Activated T-cell treated with anti-CD3 and anti-CD28 coated beads, Interleukin-2, amount 50 U/mL, for 48 hours (primary cell): ENCODE measurements around the gene ULK2.
"Not testable (repeated sequence)": the region's sequence is repeated elsewhere in the genome, so short reads cannot be mapped to it uniquely, and the experiment has no call there.

Experiments used
- DNase-seq, 2 experiments: peaks; one replicate each; pipeline ENCODE4 v3.0.0-alpha.2; 2020

The ULK2 gene

DNA sequence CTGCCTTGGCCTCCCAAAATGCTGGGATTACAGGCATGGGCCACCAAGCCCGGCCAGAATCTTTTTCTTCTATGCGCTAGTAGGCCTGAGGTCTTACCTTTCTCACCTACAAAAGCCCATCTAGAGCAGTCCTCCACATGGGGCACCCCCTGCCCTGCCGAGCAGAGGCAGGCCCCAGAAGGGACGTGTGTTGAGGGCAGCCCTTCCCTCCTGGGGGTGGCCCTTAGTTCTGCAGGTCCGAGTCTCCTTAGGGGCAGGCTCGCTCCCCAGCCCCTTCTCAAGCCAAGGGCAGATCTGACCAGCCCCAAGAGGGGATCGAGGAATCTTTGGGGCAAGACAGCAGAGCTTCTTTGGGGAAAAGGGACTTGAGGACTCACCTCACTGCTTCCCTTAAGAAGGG lies 101.7 kb downstream of the ULK2 start:
- no peak for DNase-seq

- not testable (repeated sequence) for DNase-seq
Observed at GRCh38 chr17:19763991-19764390, 103.7 kb downstream of the ULK2 start.

GRCh38 chr17:19763416-19763815 lies 104.3 kb downstream of the ULK2 start:
- no peak for DNase-seq

- peak; percentile 80 to 83 for DNase-seq
Observed at GRCh38 chr17:19762515-19762961, 105.2 kb downstream of the ULK2 start.

- DNase-seq, result no peak
Observed at GRCh38 chr17:19760746-19761145, 107.0 kb downstream of the ULK2 start.

DNA sequence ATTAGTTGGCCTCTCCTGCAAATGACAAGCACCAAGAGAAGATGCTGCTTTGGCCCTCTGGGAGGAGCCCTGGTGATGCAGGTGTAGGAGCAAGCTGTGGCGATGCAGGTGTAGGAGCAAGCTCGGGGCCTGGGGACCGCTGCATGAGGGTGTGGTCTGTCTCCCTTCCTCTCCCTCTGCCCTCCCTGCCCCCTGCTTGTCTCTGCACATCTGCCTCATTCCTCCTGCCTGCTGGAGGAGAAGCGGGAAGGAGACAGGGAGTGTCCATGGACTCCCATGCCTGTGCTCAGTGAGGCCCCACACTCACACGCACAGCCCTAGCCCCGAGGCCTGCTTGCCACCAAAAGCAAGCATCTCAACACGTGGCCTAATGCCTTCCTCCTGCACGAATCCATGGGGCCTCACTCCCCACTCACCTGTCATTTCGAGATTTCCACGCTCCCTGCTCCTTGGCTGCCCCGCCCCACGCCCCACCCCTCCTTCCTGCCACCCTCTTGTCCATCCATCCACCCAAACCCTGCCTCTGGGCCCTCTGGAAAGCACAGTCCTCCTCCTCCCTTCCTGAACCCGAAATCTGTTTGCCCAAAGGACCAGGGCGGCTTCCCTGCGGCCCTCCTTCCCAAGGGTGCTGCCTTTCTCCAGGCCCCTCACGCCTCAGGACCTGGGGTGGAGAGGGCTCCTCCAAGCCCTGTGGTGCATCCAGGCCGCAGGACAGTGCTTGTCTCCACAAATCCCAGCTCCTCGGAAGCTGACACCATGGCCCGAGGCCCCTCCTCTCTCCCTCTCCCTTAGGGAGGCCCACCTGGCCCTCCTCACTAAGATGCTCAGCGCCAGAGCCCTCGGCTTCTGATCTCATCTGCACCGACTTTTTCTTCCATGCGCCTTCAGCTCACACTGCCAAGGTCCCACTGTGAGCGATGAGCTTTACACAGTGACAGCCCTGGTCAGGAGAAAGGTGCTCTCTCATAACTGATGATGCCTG lies 107.9 kb downstream of the ULK2 start:
- DNase-seq, result peak in 1 of 2 experiments; percentile 8

GRCh38 chr17:19757536-19758180 lies 110.1 kb downstream of the ULK2 start:
- no peak for DNase-seq

DNA sequence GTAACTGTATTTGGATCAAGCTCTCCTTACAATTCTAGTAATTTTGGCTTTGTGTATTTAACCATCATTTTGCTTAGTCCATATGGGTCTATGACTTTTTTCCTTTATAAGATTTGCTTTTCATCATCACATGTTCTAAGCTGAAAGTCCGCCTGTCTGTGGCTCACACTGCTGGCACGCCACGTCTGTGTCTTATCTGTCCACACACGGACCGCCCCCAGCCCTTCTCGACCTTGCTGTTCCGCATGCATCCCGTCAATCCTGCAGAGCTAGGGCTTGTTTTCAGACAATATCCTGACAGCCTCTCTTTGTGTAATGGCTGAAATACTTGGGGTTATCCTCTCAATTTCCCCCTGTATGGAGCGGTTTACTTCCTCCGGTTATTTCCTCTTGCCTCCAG lies 111.2 kb downstream of the ULK2 start:
- no peak for DNase-seq

DNA sequence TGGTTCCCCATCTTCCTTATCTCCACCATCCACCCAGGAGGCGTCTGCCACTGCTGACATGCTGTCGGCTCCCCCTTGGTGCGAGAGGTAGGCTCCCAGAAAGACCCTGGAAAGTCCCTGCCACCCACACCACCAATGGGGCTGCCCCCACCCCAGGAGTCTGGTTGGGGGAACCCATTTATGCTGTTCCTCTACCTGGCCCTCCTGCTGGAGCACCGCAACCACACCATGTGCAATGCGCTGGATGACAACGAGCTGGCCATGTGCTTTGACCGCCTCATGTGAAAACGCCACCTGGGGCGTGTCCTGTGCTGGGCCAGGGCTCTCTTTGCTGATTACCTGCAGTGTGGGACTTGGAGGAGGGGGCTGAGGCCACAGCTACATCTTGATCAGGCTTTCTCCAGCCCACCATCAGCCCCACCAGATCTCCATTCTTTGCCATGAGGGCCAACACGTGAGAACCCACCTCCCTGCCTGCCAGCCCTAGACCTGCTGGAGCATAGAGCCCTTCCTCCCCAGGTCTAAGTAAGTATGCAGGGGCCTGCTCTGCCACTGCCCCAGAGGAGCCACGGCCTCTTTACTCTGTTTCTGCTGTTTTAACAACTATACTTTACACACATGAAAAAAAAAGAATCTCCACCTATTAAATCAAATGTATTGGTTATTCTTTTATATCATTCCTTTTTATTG lies 111.8 kb downstream of the ULK2 start:
- no peak for DNase-seq

DNA sequence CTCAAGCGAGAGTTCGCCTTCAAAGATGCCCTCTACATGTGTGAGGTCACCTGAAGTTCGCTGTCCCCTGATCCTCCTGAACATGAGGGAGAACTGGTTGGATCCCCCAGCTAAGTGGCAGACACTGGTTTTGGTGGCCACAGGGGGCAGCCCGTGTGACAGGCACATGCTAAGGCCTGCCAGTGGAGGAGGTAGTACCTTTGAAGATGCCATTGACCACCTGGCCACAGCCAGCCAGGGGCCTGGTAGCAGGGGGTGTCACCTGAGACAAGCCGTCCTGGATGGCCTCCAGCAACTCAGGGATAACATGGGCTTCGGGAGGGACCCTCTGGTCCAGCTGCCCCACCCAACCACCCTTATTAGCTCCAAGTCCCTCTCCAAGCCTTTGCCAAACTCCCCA lies 112.3 kb downstream of the ULK2 start:
- no peak for DNase-seq

- no peak for DNase-seq
Observed at GRCh38 chr17:19753661-19754463, 113.9 kb downstream of the ULK2 start.

- DNase-seq, result no peak
Observed at GRCh38 chr17:19753051-19753509, 114.7 kb downstream of the ULK2 start.

DNA sequence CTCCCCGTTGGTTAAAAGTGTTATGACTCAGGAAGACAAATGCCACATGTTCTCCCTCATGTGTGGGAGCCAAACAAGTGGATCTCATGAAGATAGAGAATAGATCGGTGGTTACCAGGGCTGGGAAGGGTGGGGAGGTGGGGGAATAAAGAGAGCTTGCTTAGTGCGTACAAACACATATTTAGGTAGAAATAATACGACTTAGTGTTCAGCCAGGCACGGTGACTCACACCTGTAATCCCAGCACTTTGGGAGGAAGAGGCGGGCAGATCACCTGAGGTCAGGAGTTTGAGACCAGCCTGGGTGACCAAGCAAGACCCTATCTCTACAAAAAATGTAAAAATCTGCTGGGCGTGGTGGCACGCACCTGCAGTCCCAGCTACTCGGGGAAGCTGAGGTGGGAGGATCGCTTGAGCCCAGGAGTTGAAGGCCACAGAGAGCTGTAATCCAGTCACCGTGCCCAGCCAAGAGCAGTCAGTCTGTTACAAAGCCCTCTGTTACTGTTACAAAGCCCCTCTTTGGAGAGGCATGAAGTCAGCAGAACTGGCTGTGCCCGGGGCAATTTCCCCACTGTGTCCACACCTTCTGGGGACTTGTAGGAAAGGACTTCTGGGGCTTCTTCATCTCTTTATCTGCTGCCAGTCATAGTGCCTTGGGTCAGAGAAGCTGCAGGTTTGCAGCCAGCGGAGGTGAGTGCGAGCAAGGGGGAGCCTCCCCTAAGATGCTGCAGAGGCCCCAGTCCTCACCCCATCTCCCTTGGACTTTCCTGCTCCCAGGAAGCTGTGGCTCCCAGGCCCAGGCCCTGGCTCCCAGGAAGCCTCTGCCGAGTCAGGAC lies 115.3 kb downstream of the ULK2 start:
- no peak for DNase-seq

- no peak for DNase-seq
Observed at GRCh38 chr17:19750835-19751234, 116.9 kb downstream of the ULK2 start.

GRCh38 chr17:19750020-19750572 lies 117.6 kb downstream of the ULK2 start:
- no peak for DNase-seq

GRCh38 chr17:19748807-19749193 lies 118.9 kb downstream of the ULK2 start:
- DNase-seq, result no peak

- DNase-seq, result no peak
Observed at GRCh38 chr17:19747829-19748806, 119.6 kb downstream of the ULK2 start, which contains the start of gene ALDH3A1. ALDH3A1 (minus strand) TSS chr17:19748298; CDS start chr17:19745129, 3,169 bp downstream.

DNA sequence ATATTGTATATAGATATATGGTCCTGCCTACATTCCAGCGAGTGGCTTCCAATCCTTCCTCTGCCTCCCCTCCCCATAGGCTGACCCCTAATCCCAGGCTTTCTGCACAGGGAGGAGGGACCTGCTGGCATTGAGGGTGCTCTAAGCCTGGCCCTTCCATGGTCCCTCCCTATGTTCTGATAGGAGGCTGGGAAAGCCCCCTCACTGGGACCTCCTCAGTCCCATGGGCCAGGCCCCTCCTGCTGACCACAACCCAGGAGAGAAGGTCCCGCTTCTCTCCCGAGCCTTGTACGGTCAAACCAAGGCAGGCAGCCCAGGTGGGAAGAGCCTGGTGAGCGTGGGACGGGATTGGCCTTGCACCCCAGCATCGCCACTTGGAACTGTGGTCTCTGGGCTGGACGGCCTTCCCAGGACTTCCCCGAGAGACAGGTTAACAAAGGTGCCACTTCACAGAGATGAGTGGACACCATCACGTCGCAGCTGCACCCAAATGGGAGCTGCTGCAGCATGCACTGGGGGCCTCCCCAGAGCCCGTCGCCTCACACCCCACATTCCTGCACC lies 120.5 kb downstream of the ULK2 start:
- DNase-seq, result no peak

DNA sequence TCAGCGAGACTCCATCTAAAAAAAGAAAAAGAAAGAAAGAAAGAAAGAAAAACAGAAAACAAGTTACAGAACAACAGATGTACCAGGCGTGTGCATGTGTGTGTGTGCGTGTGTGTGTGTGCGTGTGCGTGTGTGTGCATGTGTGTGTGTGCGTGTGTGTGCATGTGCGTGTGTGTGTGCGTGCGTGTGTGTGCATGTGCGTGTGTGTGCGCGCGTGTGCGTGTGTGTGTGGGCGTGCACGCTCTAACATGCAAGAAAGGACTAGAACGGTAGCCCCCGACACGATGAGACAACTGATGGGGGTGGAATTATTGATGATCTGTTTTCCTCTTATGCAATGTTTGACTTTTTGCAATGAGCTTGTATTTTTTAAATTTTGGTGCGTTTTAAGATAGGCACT lies 121.2 kb downstream of the ULK2 start:
- DNase-seq, result no peak
